ENCODE measurements around the gene CARD9.

Gene CARD9

DNA sequence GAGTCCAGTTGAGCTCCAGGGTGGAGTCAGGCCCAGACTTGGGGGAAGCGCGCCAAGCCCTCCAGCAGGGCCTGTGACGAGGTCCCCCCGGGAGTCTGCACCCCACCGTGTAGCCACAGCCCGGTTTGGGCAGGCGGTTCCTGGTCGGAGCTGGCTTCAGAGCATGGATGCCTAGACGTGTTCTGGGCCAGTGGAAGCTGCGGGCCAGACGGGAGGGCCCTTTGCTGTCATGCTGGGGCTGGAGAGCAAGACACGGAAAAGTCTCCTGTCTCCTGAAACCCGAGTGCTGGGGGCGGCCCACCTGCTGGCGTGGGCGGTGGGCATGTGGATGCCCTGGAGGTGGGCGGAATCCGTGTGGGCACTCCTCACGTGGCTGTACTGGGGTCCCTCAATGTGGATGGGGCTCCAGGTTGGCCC lies 44.2 kb downstream of the CARD9 start:
- in situ Hi-C loops (cut with HindIII; ENCODE audit: low sequenced_read_pairs) = no loop called here
- H3K4me3 ChIP-seq (ENCODE audit: low read depth, low read length) = peak overlapping the region; percentile 67
- no peak for DNase-seq (ENCODE audit: low read depth)
- TF ChIP-seq, protein P1, sequence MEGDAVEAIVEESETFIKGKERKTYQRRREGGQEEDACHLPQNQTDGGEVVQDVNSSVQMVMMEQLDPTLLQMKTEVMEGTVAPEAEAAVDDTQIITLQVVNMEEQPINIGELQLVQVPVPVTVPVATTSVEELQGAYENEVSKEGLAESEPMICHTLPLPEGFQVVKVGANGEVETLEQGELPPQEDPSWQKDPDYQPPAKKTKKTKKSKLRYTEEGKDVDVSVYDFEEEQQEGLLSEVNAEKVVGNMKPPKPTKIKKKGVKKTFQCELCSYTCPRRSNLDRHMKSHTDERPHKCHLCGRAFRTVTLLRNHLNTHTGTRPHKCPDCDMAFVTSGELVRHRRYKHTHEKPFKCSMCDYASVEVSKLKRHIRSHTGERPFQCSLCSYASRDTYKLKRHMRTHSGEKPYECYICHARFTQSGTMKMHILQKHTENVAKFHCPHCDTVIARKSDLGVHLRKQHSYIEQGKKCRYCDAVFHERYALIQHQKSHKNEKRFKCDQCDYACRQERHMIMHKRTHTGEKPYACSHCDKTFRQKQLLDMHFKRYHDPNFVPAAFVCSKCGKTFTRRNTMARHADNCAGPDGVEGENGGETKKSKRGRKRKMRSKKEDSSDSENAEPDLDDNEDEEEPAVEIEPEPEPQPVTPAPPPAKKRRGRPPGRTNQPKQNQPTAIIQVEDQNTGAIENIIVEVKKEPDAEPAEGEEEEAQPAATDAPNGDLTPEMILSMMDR (IDR thresholded peaks at IDR 0.05; ENCODE audit: low read depth, low read length, missing control alignments) = no peak

GRCh38 chr9:136328622-136329041 lies 44.8 kb downstream of the CARD9 start:
- in situ Hi-C loops (cut with HindIII; ENCODE audit: low sequenced_read_pairs) = no loop called here
- DNase-seq (ENCODE audit: low read depth) = no peak
- peak overlapping the region; percentile 67 for H3K4me3 ChIP-seq (ENCODE audit: low read depth, low read length)
- TF ChIP-seq, protein P1 (IDR thresholded peaks at IDR 0.05; ENCODE audit: low read depth, low read length, missing control alignments) = no peak

GRCh38 chr9:136328011-136328621 lies 45.4 kb downstream of the CARD9 start:
- peak overlapping the region; percentile 67 for H3K4me3 ChIP-seq (ENCODE audit: low read depth, low read length)
- TF ChIP-seq, protein P1 (IDR thresholded peaks at IDR 0.05; ENCODE audit: low read depth, low read length, missing control alignments) = no peak
- in situ Hi-C loops (cut with HindIII; ENCODE audit: low sequenced_read_pairs) = no loop called here
- no peak for DNase-seq (ENCODE audit: low read depth)

- H3K4me3 ChIP-seq (ENCODE audit: low read depth, low read length) = peak within 1 kb of the TSS; percentile 67
- TF ChIP-seq, protein P1 (IDR thresholded peaks at IDR 0.05; ENCODE audit: low read depth, low read length, missing control alignments) = no peak
- in situ Hi-C loops (cut with HindIII; ENCODE audit: low sequenced_read_pairs) = no loop called here
- no peak for DNase-seq (ENCODE audit: low read depth)
Observed at GRCh38 chr9:136327304-136327974, 46.0 kb downstream of the CARD9 start, which contains the start of gene GPSM1. GPSM1 (plus strand) TSS chr9:136327539; CDS start chr9:136327696, 157 bp downstream.

- no peak for DNase-seq (ENCODE audit: low read depth)
- TF ChIP-seq, protein P1 (IDR thresholded peaks at IDR 0.05; ENCODE audit: low read depth, low read length, missing control alignments) = no peak
- H3K4me3 ChIP-seq (ENCODE audit: low read depth, low read length) = peak overlapping the region; percentile 67
- in situ Hi-C loops (cut with HindIII; ENCODE audit: low sequenced_read_pairs) = no loop called here
Observed at GRCh38 chr9:136326761-136327303, 46.6 kb downstream of the CARD9 start.

DNA sequence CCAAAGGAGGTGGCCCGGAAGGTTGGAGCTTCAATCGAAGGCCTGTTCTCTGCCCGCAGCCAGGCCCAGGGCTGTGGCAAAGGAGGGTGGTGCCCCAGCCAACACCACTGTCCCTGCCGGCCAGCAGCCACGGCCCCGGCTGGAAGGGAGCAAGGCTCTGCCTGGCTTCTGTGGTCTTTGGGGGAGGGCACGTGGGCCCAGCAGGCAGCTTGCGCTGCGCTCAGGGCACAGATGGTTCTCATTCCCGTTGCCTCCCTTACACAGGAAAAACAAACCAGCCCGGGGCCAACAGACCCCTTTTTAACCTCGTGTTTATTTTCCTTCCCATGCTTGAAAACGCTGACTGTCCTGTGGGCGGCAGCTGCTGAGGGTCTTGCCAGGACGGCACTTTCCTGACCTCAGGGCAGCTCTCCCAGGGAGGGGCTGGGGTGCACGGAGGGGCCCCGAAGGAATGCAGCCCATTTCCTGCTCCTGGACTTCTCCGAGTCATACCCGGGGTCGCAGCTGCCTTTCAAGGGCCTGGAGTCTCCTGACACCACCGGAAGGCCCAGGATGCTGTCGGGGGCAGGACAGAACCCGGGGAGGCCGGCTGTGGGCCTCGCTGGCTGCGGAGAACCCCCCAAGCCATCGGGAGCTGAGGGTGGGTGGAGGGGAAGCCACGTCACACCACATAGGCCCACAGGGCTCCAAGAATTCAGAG lies 47.3 kb downstream of the CARD9 start:
- in situ Hi-C loops (cut with HindIII; ENCODE audit: low sequenced_read_pairs) = no loop called here
- DNase-seq (ENCODE audit: low read depth) = peak; percentile 49
- H3K4me3 ChIP-seq (ENCODE audit: low read depth, low read length) = no peak overlapping the region
- TF ChIP-seq, protein P1 (IDR thresholded peaks at IDR 0.05; ENCODE audit: low read depth, low read length, missing control alignments) = no peak
